ENCODE results near the gene CPT1B. TPM values are rescaled to one million over a fixed set of nuclear protein-coding genes. Genes with fewer than 3 reads are reported as not detected.
A peak's percentile ranks its signal among the peaks of the same experiment; 100 is the strongest.
"Not testable (repeated sequence)": the region's sequence is repeated elsewhere in the genome, so short reads cannot be mapped to it uniquely, and the experiment has no call there.

Gene CPT1B
- total RNA-seq, 4 donors from 2014 or later = 53.4 to 134 (median 63.7) TPM

DNA sequence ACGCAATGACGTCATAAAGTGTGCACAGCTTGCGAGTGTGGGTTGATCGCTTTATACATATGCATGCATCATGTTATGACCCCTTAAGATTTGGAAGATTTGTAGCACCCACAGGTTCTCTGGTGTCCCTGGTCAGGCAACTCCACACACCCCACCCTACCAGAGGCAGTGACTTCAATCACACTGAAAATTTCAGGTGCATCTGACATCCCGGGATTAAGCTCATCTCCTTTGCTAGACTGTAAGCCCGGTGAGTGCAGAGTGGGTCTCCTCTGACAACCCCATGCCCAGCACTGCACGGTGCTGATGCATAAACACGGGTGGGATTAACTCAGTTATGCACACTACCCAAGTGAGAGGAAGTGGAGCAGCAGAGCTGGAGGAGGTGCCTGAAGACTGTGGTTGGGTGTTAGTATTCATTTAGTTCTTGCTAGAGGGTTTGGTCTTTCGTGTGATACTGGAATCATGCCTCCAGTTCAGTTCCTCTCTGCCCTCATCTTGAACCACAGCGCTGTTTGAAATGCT, 43.2 kb upstream of the CPT1B start:
- H3K4me1 ChIP-seq = peaks cover 21 to 22% of the 10 kb centered on the region in 2 donors
- H3K9me3 ChIP-seq = no peaks in the 10 kb centered on the region
- TF ChIP-seq CTCF (IDR thresholded peaks at IDR 0.05 in 4 of 5, conservative IDR thresholded peaks at IDR 0.05 in 1 of 5) (no peak), POLR2A (IDR thresholded peaks at IDR 0.05) (no peak)
- peak in 1 of 2 donors; percentile 6 for ATAC-seq
- intact Hi-C loops (cut with DNase I; ENCODE audit: low total_unique reads) = loop anchor here (2.0 kb wide), 1 partner anchor 113 kb away; the partner anchor contains the start of gene NCAPH2
- DNase-seq = no peak
- in situ Hi-C loops (cut with MboI; ENCODE audit: low sequenced_read_pairs in 4 of 4) = no loop called here
- H3K4me3 ChIP-seq = peak overlapping the region in 1 of 4 donors; percentile 11
- H3K27me3 ChIP-seq = no peaks in the 10 kb centered on the region
- H3K36me3 ChIP-seq = no peaks in the 10 kb centered on the region
- H3K27ac ChIP-seq = peak overlapping the region in 1 of 4 donors; percentile 13

DNA sequence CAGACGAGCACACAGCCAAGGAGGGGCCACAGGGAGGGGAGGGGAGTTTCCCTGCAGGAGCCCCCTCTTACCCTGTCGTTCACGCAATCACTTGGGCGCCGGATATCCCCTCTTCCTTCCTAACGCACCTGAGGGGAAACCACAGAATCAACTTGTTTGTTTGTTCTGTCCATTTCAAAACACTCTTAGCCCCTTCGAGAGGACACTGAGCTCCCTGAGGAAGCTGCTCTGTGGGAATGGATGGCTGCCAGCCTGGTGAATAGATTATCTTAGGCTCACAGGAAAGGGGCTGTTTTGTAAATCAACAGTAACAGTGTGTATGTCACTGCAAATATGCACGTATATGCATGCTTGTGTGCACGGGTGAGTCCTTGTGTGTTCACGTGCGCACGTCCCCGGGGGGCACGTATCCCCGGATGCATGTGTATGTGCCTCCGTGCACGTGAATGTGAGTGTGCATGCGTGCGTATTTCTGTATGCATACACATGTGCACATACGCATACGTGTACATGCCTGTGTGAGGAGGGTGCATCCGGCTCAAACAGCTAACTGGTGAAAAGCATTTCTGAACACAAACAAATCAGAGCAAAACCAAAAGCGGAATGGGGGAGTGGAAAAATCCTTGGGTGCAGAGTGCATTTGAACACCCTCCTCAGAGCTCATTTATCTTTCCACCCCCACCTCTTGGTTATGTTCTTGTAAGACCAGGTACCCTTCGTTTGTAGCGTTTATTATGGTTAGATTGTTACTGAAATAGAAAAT, 42.5 kb upstream of the CPT1B start:
- Histone ChIP-seq H3K27ac (peak overlapping the region in 1 of 4 donors; percentile 13), H3K36me3 (no peaks in the 10 kb centered on the region), H3K9me3 (no peaks in the 10 kb centered on the region), H3K27me3 (no peaks in the 10 kb centered on the region), H3K4me1 (peaks cover 21 to 22% of the 10 kb centered on the region in 2 donors), H3K4me3 (peak overlapping the region; percentile 39 to 54 (median 41))
- in situ Hi-C loops (cut with MboI; ENCODE audit: low sequenced_read_pairs in 4 of 4) (no loop called here), intact Hi-C loops (cut with DNase I; ENCODE audit: low total_unique reads) (loop anchor here (2.0 kb wide), 1 partner anchor 112 kb away; the partner anchor contains the start of gene NCAPH2)
- TF ChIP-seq POLR2A (IDR thresholded peaks at IDR 0.05) = no peak
- peak in 4 of 5 experiments; percentile 24 to 80 (median 76) for TF ChIP-seq CTCF (IDR thresholded peaks at IDR 0.05 in 4 of 5, conservative IDR thresholded peaks at IDR 0.05 in 1 of 5)
- no peak for DNase-seq
- peak; percentile 46 to 66 for ATAC-seq

- H3K9me3 ChIP-seq; DNase-seq; H3K27me3 ChIP-seq; in situ Hi-C loops (cut with MboI; ENCODE audit: low sequenced_read_pairs in 4 of 4); intact Hi-C loops (cut with DNase I; ENCODE audit: low total_unique reads); H3K27ac ChIP-seq; H3K4me3 ChIP-seq; ATAC-seq; H3K36me3 ChIP-seq; H3K4me1 ChIP-seq: not testable (repeated sequence)
Measured at GRCh38 chr22:50614296-50614695, 36.1 kb upstream of the CPT1B start.

- intact Hi-C loops (cut with DNase I; ENCODE audit: low total_unique reads) (no loop called here), in situ Hi-C loops (cut with MboI; ENCODE audit: low sequenced_read_pairs in 4 of 4) (no loop called here)
- ATAC-seq (peak; percentile 63 to 64), DNase-seq (peak; percentile 40 to 64)
- TF ChIP-seq POLR2A (IDR thresholded peaks at IDR 0.05) = no peak
- no peak for TF ChIP-seq CTCF (IDR thresholded peaks at IDR 0.05 in 4 of 5, conservative IDR thresholded peaks at IDR 0.05 in 1 of 5)
- Histone ChIP-seq H3K4me3 (no peak overlapping the region), H3K27ac (peak overlapping the region in 2 of 4 donors; percentile 8 to 45), H3K36me3 (no peaks in the 10 kb centered on the region), H3K27me3 (no peaks in the 10 kb centered on the region), H3K9me3 (no peaks in the 10 kb centered on the region), H3K4me1 (no peaks in the 10 kb centered on the region)
Measured at GRCh38 chr22:50613291-50613981, 35.2 kb upstream of the CPT1B start.
